Keratinocyte (primary cell): ENCODE measurements around the gene RANBP10. TPM values are rescaled to one million over a fixed set of nuclear protein-coding genes. Genes with fewer than 3 reads are reported as not detected.

Experiments used
- DNase-seq: peaks from one replicate; pipeline ENCODE4 v3.0.0-alpha.2; 2011; ENCODE audit warnings: low read depth, missing footprints, low spot score
- FAIRE-seq: peaks from 2 replicates; lab custom pipeline; 2011; peaks lifted over from hg19 to GRCh38; lab: Jason Lieb, UNC
- H2AFZ ChIP-seq: 2 replicates; pipeline ENCODE4 v1.6.0; 2012; ENCODE audit warnings: low read length, control low read depth, inconsistent platforms; ENCODE audit not compliant: control insufficient read depth
- H3K27ac ChIP-seq: 2 replicates; pipeline ENCODE4 v1.5.1; 2011; ENCODE audit warnings: low read length; ENCODE audit not compliant: control insufficient read depth, insufficient read depth
- H3K27me3 ChIP-seq: 3 replicates; pipeline ENCODE4 v1.6.0; 2011; ENCODE audit warnings: low read length; ENCODE audit not compliant: control insufficient read depth, insufficient read depth; ENCODE audit errors: extremely low read depth
- H3K36me3 ChIP-seq, 2 experiments: 2 replicates in 1 of 2; 3 replicates in 1 of 2; pipeline ENCODE4 v1.5.1; 2011; ENCODE audit warnings: low read length in 2 of 2, mild to moderate bottlenecking in 1 of 2; ENCODE audit not compliant: control insufficient read depth in 2 of 2, insufficient read depth in 2 of 2; ENCODE audit errors: extremely low read depth in 1 of 2
- H3K4me1 ChIP-seq: 3 replicates; pipeline ENCODE4 v1.5.1; 2011; ENCODE audit warnings: low read length; ENCODE audit not compliant: control insufficient read depth, insufficient read depth; ENCODE audit errors: extremely low read depth
- H3K4me2 ChIP-seq: 3 replicates; pipeline ENCODE4 v1.6.0; 2011; ENCODE audit warnings: low read depth, low read length; ENCODE audit not compliant: control insufficient read depth, insufficient read depth; ENCODE audit errors: extremely low read depth
- H3K4me3 ChIP-seq, 3 experiments: fragments of 200-600 bp in 1 of 3; sonication (generic) in 1 of 3; 2 replicates in 2 of 3; 3 replicates in 1 of 3; pipeline ENCODE4 v1.5.1; 2011 to 2016; ENCODE audit warnings: low read length in 3 of 3, mild to moderate bottlenecking in 3 of 3, control low read depth in 2 of 3, inconsistent platforms in 1 of 3, low read depth in 1 of 3, mixed read lengths in 1 of 3, mixed run types in 1 of 3, moderate library complexity in 1 of 3; ENCODE audit not compliant: control insufficient read depth in 2 of 3, insufficient read depth in 2 of 3; ENCODE audit errors: extremely low read depth in 1 of 3
- H3K79me2 ChIP-seq: 2 replicates; pipeline ENCODE4 v1.6.0; 2012; ENCODE audit warnings: low read length; ENCODE audit not compliant: control insufficient read depth, insufficient read depth
- H3K9ac ChIP-seq: 3 replicates; pipeline ENCODE4 v1.6.0; 2011; ENCODE audit warnings: low read length; ENCODE audit not compliant: control insufficient read depth, insufficient read depth; ENCODE audit errors: extremely low read depth
- H3K9me1 ChIP-seq: 3 replicates; pipeline ENCODE4 v1.6.0; 2011; ENCODE audit warnings: low read length; ENCODE audit not compliant: control insufficient read depth, insufficient read depth; ENCODE audit errors: extremely low read depth
- H3K9me3 ChIP-seq: 2 replicates; pipeline ENCODE4 v1.5.1; 2012; ENCODE audit warnings: low read depth, low read length; ENCODE audit not compliant: control insufficient read depth
- H4K20me1 ChIP-seq: 3 replicates; pipeline ENCODE4 v1.6.0; 2011; ENCODE audit warnings: low read length; ENCODE audit not compliant: control insufficient read depth, insufficient read depth; ENCODE audit errors: extremely low read depth
- CTCF ChIP-seq, 3 experiments: IDR thresholded peaks in 1 of 3; conservative IDR thresholded peaks in 1 of 3; optimal IDR thresholded peaks in 1 of 3; 2 replicates in 2 of 3; 3 replicates in 1 of 3; pipeline versions ENCODE3 to v1.5.1; 2011; ENCODE audit warnings: low read length in 3 of 3, mild to moderate bottlenecking in 3 of 3, moderate library complexity in 2 of 3, control low read depth in 1 of 3, inconsistent platforms in 1 of 3; ENCODE audit not compliant: insufficient read depth in 2 of 3; ENCODE audit errors: extremely low read depth in 1 of 3
- EZH2 ChIP-seq: IDR thresholded peaks from one replicate; pipeline ENCODE4 v1.6.1; 2012; ENCODE audit warnings: inconsistent platforms, mild to moderate bottlenecking, low read length, moderate library complexity
- dilution Hi-C: fragments of 300-500 bp; cut with MboI; formaldehyde crosslinking; loops from one replicate; pipeline ENCODE4 v1.7.0; 2020; ENCODE audit warnings: low sequenced_read_pairs; ENCODE audit not compliant: extremely low pct_ligation_motif_present
- polyA plus RNA-seq, 5 experiments: library from polyadenylated mRNA; depleted of rRNA in 3 of 5; stranded (reverse) in 3 of 5; stranded (forward) in 1 of 5; unstranded in 1 of 5; fragments of >200 nt; gene quantifications; 1 replicate in 1 of 5; 2 replicates in 3 of 5; 3 replicates in 1 of 5; pipeline versions ENCODE4 v1.2.1 to v1.2.3, GENCODE V29; 2011 to 2012; ENCODE audit warnings: missing spikeins in 2 of 5, low read depth in 1 of 5, low replicate concordance in 1 of 5

RANBP10 gene
- polyA plus RNA-seq, 1 donor (not counting 4 experiments of a cell fraction or from before 2014, with no cell fraction given) = 9.5 TPM

- peaks cover 13% of the 10 kb centered on the region for H3K4me1 ChIP-seq
- no peak overlapping the region for H2AFZ ChIP-seq
- dilution Hi-C loops = no loop called here
- H3K4me2 ChIP-seq = no peak overlapping the region
- FAIRE-seq = no peak
- no peaks in the 10 kb centered on the region for H3K27me3 ChIP-seq
- no peak for DNase-seq
- TF ChIP-seq EZH2 (no peak), CTCF (optimal IDR thresholded peaks at IDR 0.05 in 1 of 3, IDR thresholded peaks at IDR 0.05 in 1 of 3, conservative IDR thresholded peaks at IDR 0.05 in 1 of 3; ENCODE audit: extremely low read depth in 1 of 3, insufficient read depth in 2 of 3, low read length in 3 of 3) (no peak)
- no peaks in the 10 kb centered on the region for H3K9me1 ChIP-seq
- no peak overlapping the region for H3K27ac ChIP-seq
- H3K9me3 ChIP-seq = no peaks in the 10 kb centered on the region
- peaks cover 0 to 5% of the 10 kb centered on the region in 2 experiments for H3K36me3 ChIP-seq
- H3K4me3 ChIP-seq = no peak overlapping the region
- no peaks in the 10 kb centered on the region for H3K79me2 ChIP-seq
- no peak overlapping the region for H3K9ac ChIP-seq
- H4K20me1 ChIP-seq = no peaks in the 10 kb centered on the region
Observed at GRCh38 chr16:67675579-67675935, 130.8 kb downstream of the RANBP10 start.

DNA sequence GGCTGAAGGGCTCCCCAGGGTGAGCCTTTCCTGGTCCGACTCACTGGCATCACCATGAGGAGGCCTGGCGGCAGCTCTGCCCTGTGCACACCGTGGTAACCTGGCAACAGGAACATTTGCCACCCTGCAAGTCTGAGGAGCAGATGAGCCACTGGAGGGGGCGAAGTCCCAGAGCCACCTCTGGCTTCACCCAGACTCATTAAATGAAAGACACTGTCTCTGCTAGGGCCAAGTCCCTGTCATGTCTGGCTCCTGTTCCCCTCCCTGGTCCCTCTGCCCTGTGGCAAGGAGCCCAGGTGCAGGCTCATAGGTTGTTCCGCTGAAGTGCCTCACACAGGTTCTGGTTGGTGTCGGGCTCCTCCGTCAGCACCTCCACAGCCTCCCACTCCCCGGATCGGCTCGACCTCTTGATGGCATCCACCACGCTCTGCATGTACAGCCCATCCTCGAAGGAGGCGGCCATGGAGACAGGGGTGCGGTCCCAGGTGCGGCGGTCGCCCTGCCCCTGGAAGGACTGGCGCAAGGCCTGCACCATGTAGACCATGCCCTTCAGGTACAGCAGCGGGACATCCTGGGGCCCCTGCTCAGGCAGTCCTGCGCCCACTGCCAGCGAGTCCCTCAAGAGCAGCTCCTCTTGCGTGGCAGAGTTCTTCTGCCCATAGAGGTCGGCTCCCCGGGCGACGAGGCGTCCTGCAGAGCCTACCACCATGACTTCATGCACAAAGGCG, 131.3 kb downstream of the RANBP10 start:
- no peak overlapping the region for H3K4me2 ChIP-seq
- peaks cover 0 to 3% of the 10 kb centered on the region in 2 experiments for H3K36me3 ChIP-seq
- H2AFZ ChIP-seq = no peak overlapping the region
- FAIRE-seq (no peak), DNase-seq (no peak)
- no peaks in the 10 kb centered on the region for H3K9me3 ChIP-seq
- H3K27me3 ChIP-seq = no peaks in the 10 kb centered on the region
- no peaks in the 10 kb centered on the region for H4K20me1 ChIP-seq
- dilution Hi-C loops = no loop called here
- no peaks in the 10 kb centered on the region for H3K9me1 ChIP-seq
- H3K4me1 ChIP-seq = peaks cover 13% of the 10 kb centered on the region
- H3K79me2 ChIP-seq = no peaks in the 10 kb centered on the region
- no peak overlapping the region for H3K27ac ChIP-seq
- TF ChIP-seq EZH2 = no peak
- TF ChIP-seq CTCF (optimal IDR thresholded peaks at IDR 0.05 in 1 of 3, IDR thresholded peaks at IDR 0.05 in 1 of 3, conservative IDR thresholded peaks at IDR 0.05 in 1 of 3; ENCODE audit: extremely low read depth in 1 of 3, insufficient read depth in 2 of 3, low read length in 3 of 3) = no peak
- no peak overlapping the region for H3K4me3 ChIP-seq
- no peak overlapping the region for H3K9ac ChIP-seq
